Mucosa of descending colon (tissue), 3 donors: ENCODE data around the gene SLC16A11. TPM values are rescaled to one million over a fixed set of nuclear protein-coding genes. Genes with fewer than 3 reads are reported as not detected.

Experiments used
- ATAC-seq: fragments of 200-7000 bp; cut with Tn5 transposase; one replicate; pipeline ENCODE4 v1.9.1; 2020; ENCODE audit warnings: mild to moderate bottlenecking, moderate library complexity
- DNase-seq, 3 donors: peaks; one replicate each; pipeline ENCODE4 v3.0.0-alpha.2; 2020
- H3K36me3 ChIP-seq: fragments of 200-600 bp; one replicate; pipeline ENCODE4 v1.8.0; 2021; ENCODE audit warnings: low read depth, mild to moderate bottlenecking
- H3K4me1 ChIP-seq: fragments of 200-600 bp; one replicate; pipeline ENCODE4 v1.8.0; 2021; ENCODE audit warnings: low read depth, mild to moderate bottlenecking
- H3K4me3 ChIP-seq: fragments of 200-600 bp; one replicate; pipeline ENCODE4 v1.8.0; 2021; ENCODE audit warnings: mild to moderate bottlenecking
- H3K9me3 ChIP-seq: fragments of 200-600 bp; one replicate; pipeline ENCODE4 v1.8.0; 2021; ENCODE audit warnings: mild to moderate bottlenecking
- intact Hi-C, 2 donors: fragments of 100-400 bp; cut with DNase I in 1 of 2; cut with micrococcal nuclease in 1 of 2; formaldehyde crosslinking; loops; one replicate each; pipeline versions ENCODE4 v1.11.0 to v1.11.1; 2022; cut with DNase I, micrococcal nuclease
- total RNA-seq, 3 donors: library from RNA; stranded (reverse); fragmentation: NEBNext Ultra II Directional in 2 of 3; extraction: Animal tissue kit (Norgen Biotek cat#: 25700) in 2 of 3; gene quantifications; one replicate each; pipeline versions ENCODE4 v1.2.1 to v1.2.4, GENCODE V29; 2021 to 2023
- TF ChIP-seq, protein P1 (sequence below): fragments of 200-600 bp; IDR thresholded peaks from one replicate; pipeline ENCODE4 v1.8.0; 2022; ENCODE audit warnings: antibody characterized with exemption, mild to moderate bottlenecking
- donor health status: DM: no; HTN: no; CAD: no; lungs with moderate emphysema.
- donor health status: DM: no; HTN: no; CAD: no.
- donor health status: DM: no; HTN: yes; CAD: no.

SLC16A11 gene
- total RNA-seq, 3 donors from 2014 or later: 0.55 to 1.7 (median 1.3) TPM

DNA sequence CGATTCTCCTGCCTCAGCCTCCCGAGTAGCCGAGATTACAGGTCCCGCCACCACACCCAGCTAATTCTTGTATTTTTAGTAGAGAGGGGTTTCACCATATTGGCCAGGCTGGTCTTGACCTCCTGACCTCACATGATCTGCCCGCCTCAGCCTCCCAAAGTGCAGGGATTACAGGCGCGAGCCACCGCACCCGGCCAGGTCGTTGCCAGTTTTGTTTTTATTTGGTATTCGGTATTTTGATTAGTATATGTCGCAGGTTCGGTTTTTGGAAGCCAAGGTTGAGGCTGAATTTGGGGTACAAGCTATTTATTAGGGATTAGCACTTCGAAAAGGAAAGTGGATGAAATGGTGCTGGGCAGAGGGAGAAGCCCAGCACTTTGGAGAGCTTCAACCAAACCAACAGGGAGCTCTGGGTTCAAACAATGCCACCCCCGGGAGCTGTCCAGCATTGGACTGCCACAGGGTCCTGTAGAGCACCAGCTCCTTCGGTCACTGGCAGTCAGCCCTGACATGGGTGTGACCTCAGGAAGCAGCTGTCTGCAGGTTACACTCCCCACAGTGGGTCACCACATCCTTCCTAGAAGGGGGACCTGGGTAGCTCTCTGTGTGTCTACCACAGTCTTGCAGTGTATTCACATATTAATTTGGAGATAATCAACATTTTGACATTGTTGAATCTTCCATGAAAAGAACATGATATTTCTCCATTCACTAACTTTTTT is 37.6 kb upstream of the SLC16A11 start:
- intact Hi-C loops: no loop called here
- H3K9me3 ChIP-seq: no peaks in the 10 kb centered on the region
- DNase-seq: peak in 1 of 3 donors; percentile 8
- ATAC-seq: peak; percentile 31
- H3K4me3 ChIP-seq: no peak overlapping the region
- no peaks in the 10 kb centered on the region for H3K4me1 ChIP-seq
- TF ChIP-seq, protein P1, sequence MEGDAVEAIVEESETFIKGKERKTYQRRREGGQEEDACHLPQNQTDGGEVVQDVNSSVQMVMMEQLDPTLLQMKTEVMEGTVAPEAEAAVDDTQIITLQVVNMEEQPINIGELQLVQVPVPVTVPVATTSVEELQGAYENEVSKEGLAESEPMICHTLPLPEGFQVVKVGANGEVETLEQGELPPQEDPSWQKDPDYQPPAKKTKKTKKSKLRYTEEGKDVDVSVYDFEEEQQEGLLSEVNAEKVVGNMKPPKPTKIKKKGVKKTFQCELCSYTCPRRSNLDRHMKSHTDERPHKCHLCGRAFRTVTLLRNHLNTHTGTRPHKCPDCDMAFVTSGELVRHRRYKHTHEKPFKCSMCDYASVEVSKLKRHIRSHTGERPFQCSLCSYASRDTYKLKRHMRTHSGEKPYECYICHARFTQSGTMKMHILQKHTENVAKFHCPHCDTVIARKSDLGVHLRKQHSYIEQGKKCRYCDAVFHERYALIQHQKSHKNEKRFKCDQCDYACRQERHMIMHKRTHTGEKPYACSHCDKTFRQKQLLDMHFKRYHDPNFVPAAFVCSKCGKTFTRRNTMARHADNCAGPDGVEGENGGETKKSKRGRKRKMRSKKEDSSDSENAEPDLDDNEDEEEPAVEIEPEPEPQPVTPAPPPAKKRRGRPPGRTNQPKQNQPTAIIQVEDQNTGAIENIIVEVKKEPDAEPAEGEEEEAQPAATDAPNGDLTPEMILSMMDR: no peak
- no peaks in the 10 kb centered on the region for H3K36me3 ChIP-seq

DNA sequence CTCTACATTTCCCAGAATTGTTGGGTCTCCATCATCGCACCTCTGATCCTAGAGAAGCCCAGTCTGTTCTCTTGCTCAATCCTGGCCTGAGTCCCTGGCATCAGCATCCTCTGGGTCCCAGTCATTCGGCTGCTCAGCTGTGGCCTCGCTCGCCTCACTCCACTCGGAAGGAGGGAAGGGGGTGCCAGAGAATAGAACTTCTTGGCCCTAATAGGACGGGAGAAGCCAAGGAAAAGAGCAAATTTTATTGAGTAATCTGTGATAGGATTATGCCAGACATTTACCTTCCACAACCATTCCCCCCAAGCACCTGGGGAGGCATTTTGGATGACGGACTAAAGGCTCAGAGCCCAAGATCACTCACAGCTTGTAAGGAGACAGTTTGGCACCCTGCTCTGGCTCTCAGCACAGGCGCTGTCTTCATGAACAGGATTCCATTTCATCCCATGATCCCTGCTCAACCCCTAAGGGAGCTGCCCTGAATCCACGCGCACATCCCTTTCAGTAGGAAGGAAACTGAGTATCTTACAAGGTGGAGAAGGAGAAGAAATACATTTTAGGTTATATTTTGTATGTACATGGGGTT is 36.7 kb upstream of the SLC16A11 start:
- no peak overlapping the region for H3K4me3 ChIP-seq
- ATAC-seq (no peak), DNase-seq (no peak)
- intact Hi-C loops: no loop called here
- TF ChIP-seq, protein P1: no peak
- H3K36me3 ChIP-seq: no peaks in the 10 kb centered on the region
- H3K4me1 ChIP-seq: no peaks in the 10 kb centered on the region
- H3K9me3 ChIP-seq: no peaks in the 10 kb centered on the region

DNA sequence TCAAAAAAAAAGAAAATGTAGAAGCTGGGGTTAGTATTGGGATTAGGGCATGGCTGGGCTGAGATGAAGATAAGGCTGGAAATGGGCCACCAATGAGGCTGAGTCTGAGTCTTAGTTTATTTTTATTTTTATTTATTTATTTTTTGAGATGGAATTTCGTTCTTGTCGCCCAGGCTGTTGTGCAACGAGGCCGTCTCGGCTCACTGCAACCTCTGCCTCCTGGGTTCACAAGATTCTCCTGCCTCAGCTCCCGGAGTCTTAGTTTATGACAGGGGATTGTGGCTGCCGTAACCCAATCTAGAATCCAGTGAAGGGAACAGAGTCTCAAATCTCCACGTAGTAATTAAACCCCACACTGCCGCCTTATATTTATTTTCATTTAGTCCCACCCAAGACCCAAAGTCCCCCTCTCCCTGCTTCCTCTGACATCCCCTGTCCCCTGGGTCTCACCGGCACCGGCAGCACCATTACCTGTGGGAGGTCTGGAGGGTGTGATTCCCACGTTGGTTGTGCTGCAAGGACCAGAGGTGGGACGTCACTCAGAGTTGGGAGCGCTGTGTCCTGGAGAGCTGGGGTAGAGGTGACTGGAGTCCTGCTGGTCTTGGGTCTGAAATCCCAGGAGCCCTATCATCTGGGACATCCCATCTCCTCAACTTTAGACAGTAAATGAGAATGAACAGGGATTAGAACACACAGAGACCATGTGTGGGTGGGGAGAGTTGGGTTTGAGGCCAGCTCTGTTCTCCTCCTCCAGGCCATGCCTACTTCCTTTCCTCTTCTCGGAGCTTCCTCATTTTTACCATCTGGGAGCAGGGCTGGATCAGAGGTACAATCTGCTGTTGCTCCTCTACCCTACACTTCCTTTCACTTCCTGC is 35.9 kb upstream of the SLC16A11 start, which contains the start of gene CLEC10A:
Gene CLEC10A, minus strand, starts transcription at position 671 of the 875 bp plus-strand sequence. CDS start 1,439 bp downstream, outside the sequence.
- H3K36me3 ChIP-seq: no peaks in the 10 kb centered on the region
- no peak within 1 kb of the TSS for H3K4me3 ChIP-seq
- H3K4me1 ChIP-seq: no peaks in the 10 kb centered on the region
- intact Hi-C loops: no loop called here
- TF ChIP-seq, protein P1: no peak
- no peaks in the 10 kb centered on the region for H3K9me3 ChIP-seq
- DNase-seq: peak in 1 of 3 donors; percentile 8
- peak; percentile 32 for ATAC-seq

DNA sequence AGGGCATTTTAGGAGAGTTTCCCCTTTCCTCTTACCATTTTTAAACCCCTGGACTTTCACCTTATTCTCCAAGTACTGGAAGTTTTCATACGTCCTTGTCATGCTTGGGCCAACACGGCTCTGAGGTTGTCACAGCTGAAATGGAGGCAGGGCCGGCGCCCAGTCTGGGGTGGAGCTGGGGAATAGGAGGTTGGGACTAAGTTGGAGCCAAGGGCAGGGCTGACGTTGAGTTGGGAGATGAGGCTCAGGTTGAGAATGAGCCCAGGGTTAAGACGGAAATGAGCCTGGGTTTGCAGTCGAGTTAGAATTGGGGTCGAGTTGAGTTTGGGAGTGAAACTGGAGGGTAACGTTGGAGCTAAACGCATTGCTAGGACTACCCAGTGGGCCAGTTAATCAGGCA is 34.8 kb upstream of the SLC16A11 start:
- no peak for DNase-seq
- no peaks in the 10 kb centered on the region for H3K9me3 ChIP-seq
- ATAC-seq: no peak
- TF ChIP-seq, protein P1: no peak
- no peaks in the 10 kb centered on the region for H3K36me3 ChIP-seq
- intact Hi-C loops: no loop called here
- H3K4me3 ChIP-seq: no peak overlapping the region
- no peaks in the 10 kb centered on the region for H3K4me1 ChIP-seq

DNA sequence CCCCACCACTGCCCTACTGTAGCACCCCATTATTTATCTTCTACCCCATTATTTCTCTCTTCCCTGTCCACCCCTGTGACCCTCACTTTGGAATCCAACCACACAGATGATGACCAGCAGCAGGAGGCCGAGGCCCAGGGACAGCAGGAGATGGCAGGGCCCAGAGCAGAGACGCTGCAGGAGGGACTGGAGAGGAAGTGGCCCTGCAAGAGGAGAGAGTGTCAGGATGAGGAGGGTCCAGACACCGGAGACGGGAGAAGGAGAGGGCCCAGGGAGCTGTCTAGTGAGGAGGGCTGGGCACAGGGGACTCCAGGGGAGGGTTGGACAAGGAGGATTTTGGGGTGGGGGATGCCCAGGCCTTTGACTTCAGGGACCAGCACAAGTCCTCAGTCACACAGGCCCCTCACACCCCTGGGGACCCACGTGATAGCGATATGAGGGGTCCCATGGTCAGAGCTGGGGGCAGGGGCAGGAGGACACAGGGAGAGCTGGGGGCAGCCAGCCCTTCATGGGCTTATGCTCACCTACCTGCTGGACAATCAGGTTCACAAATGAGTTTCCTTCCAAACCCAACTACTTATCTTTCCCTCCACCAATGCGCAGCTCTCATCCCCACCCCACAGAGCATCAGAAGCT is 34.1 kb upstream of the SLC16A11 start:
- no peak for DNase-seq
- intact Hi-C loops: no loop called here
- TF ChIP-seq, protein P1: no peak
- Histone ChIP-seq H3K4me3 (no peak overlapping the region), H3K36me3 (no peaks in the 10 kb centered on the region), H3K4me1 (no peaks in the 10 kb centered on the region), H3K9me3 (no peaks in the 10 kb centered on the region)
- ATAC-seq: no peak
